WI38 (cell line): ENCODE results near the gene MON1B.
"Not testable (repeated sequence)": the region's sequence is repeated elsewhere in the genome, so short reads cannot be mapped to it uniquely, and the experiment has no call there.

ENCODE experiments used
- H3K4me3 ChIP-seq: 2 replicates; pipeline ENCODE4 v1.5.1; 2011; ENCODE audit warnings: low read depth, mild to moderate bottlenecking, control low read depth, low read length
- TF ChIP-seq, protein P1 (sequence below): IDR thresholded peaks from 2 replicates; pipeline ENCODE4 v1.5.1; 2012; ENCODE audit warnings: low read depth, mild to moderate bottlenecking, control low read depth, low read length

The MON1B gene

DNA sequence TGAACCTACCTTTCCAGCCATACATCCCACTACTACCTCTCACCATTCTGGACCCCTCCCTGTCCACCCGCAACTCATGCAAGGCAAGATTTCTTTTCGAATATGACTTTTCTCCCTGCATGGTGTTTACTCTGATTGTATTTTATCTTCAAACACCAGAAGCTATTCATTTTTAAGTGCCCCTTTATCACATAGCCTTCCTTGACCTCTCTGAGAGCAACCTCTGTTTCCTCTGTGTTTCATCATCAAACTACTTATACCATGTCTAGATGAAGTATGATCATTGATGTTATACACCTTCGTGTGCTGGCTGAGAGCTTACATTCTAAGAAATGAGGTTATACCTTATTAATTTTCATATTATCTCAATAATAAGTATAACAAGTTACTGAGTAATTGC, 40.1 kb downstream of the MON1B start:
- H3K4me3 ChIP-seq: no peak overlapping the region
- TF ChIP-seq, protein P1, sequence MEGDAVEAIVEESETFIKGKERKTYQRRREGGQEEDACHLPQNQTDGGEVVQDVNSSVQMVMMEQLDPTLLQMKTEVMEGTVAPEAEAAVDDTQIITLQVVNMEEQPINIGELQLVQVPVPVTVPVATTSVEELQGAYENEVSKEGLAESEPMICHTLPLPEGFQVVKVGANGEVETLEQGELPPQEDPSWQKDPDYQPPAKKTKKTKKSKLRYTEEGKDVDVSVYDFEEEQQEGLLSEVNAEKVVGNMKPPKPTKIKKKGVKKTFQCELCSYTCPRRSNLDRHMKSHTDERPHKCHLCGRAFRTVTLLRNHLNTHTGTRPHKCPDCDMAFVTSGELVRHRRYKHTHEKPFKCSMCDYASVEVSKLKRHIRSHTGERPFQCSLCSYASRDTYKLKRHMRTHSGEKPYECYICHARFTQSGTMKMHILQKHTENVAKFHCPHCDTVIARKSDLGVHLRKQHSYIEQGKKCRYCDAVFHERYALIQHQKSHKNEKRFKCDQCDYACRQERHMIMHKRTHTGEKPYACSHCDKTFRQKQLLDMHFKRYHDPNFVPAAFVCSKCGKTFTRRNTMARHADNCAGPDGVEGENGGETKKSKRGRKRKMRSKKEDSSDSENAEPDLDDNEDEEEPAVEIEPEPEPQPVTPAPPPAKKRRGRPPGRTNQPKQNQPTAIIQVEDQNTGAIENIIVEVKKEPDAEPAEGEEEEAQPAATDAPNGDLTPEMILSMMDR: no peak

DNA sequence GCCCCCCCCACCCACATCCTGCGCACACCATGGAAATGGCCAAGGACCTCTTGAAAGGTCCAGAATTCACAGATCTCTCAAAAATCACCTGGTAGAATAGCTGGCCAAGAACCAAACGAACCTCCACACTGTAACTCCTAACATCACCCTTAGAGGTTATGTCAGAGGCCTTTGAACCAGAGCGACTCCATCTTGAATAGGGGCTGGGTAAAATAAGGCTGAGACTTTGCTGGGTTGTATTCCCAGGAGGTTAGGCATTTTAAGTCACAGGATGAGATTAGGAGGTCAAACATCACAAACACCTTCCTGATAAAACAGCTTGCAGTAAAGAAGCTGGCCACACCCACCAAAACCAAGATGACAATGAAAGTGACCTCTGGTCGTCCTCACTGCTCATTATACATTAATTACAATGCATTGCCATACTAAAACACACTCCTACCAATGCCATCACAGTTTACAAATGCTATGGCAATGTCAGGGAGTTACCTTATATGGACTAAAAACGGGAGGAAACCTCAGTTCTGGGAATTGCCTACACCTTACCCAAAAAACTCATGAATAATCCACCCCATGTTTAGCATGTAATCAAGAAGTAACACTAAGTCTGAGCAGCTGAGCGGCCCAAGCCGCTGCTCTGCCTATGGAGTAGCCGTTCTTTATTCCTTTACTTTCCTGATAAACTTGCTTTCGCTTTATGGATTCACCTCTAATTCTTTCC, 43.0 kb downstream of the MON1B start:
- TF ChIP-seq, protein P1: no peak

DNA sequence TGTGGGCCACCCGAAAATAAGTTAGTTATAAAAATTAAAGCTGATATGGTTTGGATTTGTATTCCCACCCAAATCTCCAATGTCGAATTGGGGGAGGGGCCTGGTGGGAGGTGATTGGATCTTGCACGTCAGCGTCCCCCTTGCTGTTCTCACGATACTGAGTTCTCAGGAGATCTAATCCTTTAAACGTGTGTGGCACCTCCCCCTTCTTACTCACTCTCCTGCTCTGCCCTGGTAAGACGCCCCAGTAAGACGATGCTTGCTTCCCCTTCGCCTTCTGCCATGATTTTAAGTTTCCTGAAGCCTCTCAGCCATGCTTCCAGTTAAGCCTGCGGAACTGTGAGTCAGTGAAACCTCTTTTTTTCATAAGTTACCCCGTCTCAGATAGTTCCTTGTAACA, 43.6 kb downstream of the MON1B start:
- TF ChIP-seq, protein P1: no peak
- no peak overlapping the region for H3K4me3 ChIP-seq

More for the DNA sequence above, 43.0 kb downstream of the MON1B start:
- no peak overlapping the region for H3K4me3 ChIP-seq

DNA sequence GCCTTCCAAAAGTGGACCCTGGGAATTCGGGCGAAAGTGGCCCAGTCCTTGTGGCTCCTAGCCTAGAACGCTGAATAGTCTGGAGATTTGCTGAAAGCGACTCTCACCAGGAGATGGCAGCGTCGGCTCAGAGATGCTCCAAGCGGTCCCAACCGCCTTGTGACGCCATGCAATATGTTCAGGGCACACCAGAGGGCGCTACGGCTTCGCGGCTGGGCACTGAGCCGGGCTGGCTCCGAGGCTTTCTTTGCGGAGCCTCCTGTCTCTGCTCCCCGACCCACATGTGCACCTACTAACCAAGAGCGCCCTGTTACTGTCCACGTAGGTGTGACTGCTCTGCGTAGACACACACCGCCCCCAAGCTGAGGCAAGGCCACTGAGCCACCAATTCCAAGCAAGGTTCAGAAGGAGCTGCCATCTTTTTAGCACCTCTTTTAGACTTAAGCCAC, 45.1 kb downstream of the MON1B start:
- H3K4me3 ChIP-seq: no peak overlapping the region

DNA sequence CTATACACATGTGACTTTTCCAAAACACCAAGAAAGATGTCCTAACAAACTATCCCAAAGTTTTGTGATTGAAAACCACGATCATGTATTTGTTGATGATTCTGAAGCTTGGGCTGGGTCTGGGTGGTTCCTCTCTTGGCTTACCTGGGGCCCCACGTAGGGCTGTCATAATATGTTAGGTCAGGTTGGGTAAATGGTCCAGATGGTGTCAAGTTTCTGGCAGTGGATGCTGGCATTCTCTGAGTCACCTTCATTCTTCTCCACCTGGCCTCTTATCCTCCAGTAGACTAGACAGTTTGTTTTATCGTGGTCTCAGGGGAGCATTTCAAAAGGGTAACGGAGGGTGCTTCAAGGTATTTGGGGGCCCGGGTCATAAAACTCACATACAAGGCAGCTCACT, 47.6 kb downstream of the MON1B start:
- TF ChIP-seq, protein P1: no peak
- no peak overlapping the region for H3K4me3 ChIP-seq

More for the DNA sequence above, 45.1 kb downstream of the MON1B start:
- TF ChIP-seq, protein P1: peak; percentile 99

DNA sequence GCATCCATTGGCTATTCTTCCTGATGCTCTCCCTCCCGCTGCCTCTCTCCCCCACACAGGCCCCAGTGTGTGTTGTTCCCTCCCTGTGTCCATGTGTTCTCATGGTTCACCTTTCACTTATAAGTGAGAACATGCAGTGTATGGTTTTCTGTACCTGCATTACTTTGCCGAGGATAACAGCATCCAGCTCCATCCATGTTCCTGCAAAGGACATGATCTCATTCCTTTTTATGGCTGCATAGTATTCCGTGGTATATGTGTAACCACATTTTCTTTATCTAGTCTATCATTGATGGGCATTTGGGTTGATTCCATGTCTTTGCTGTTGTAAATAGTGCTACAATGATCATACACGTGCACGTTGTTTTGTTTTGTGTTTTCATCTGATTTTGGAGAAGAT, 51.5 kb downstream of the MON1B start:
- not testable (repeated sequence) for H3K4me3 ChIP-seq

DNA sequence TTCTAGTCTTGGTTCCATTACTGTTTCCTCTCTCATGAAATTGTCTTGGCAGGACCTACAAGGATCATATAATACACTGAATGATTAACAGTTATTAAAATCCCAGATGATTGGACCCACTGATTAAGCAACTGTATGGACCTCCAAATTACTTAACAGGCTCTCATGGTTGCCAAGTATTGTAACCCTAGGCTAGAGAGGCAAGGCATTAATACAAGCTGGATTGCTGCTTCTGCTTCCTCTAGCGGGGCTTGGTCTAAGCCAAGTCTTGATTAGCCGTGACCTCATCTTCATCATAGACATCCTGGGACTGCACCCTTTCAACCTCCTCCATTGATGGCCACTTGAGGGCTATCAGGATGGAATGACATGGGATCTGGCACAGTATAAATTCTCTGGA, 55.2 kb downstream of the MON1B start:
- TF ChIP-seq, protein P1: no peak
- no peak overlapping the region for H3K4me3 ChIP-seq

DNA sequence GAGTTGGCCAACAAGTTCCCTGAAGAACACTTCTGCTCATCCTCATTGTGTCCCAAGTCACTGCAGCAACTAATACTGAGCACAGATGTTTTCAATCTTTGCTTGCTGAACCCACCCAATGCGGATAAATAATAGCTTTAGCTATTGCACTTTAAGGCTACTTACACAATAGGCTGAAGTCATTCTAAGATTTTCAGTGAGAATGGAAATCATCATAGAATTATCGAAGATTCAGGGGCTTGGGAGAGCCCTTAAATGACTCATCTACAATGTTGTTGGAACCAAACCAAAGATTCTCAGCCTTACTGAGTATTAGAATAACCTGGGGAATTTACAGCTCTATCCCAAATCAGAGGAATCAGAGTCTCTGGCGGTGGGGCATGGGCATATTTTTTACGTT, 59.4 kb downstream of the MON1B start:
- TF ChIP-seq, protein P1: no peak
- H3K4me3 ChIP-seq: no peak overlapping the region
